CD4-positive, CD25-positive, alpha-beta regulatory T cell (primary cell): ENCODE measurements around the gene GRK1. TPM values are rescaled to one million over a fixed set of nuclear protein-coding genes. Genes with fewer than 3 reads are reported as not detected.

Experiments
- ATAC-seq, 2 donors: fragments of 150-1000 bp; cut with Tn5 transposase; one replicate each; pipeline ENCODE4 v1.10.0; 2021; ENCODE audit warnings: low read depth in 2 of 2, moderate number of reproducible peaks in 2 of 2, moderate library complexity in 1 of 2
- DNase-seq, 3 donors: peaks; one replicate each; pipeline versions ENCODE4 v3.0.0 to v3.0.0-alpha.2; 2012 to 2022; ENCODE audit warnings: mixed read lengths in 1 of 3
- H3K27ac ChIP-seq: one replicate; pipeline ENCODE4 v1.7.0; 2013; ENCODE audit warnings: mild to moderate bottlenecking, low read length; ENCODE audit not compliant: insufficient read depth, poor library complexity, severe bottlenecking
- H3K27me3 ChIP-seq: one replicate; pipeline ENCODE4 v1.7.0; 2013; ENCODE audit warnings: low read length; ENCODE audit not compliant: control insufficient read depth, insufficient read depth
- H3K36me3 ChIP-seq: one replicate; pipeline ENCODE4 v1.7.0; 2013; ENCODE audit warnings: mild to moderate bottlenecking, low read length, moderate library complexity; ENCODE audit not compliant: control insufficient read depth, insufficient read depth
- H3K4me1 ChIP-seq: 2 replicates; pipeline ENCODE4 v1.7.0; 2013; ENCODE audit warnings: mild to moderate bottlenecking, low read length; ENCODE audit not compliant: insufficient read depth, control insufficient read depth, poor library complexity, severe bottlenecking
- H3K4me3 ChIP-seq: one replicate; pipeline ENCODE4 v1.7.0; 2013; ENCODE audit warnings: low read depth, mild to moderate bottlenecking, low read length, moderate library complexity
- H3K9me3 ChIP-seq, 2 experiments: 1 replicate in 1 of 2; 2 replicates in 1 of 2; pipeline ENCODE4 v1.7.0; 2013; ENCODE audit warnings: low read length in 2 of 2, mild to moderate bottlenecking in 1 of 2, moderate library complexity in 1 of 2; ENCODE audit not compliant: control insufficient read depth in 2 of 2
- H3K27ac Mint-ChIP-seq, 3 donors: one replicate each; pipeline ENCODE4 v1.8.0; 2020 to 2022; ENCODE audit warnings: mild to moderate bottlenecking in 3 of 3, mixed read lengths in 3 of 3, moderate library complexity in 2 of 3
- H3K27me3 Mint-ChIP-seq: one replicate; pipeline ENCODE4 v1.8.0; 2022; ENCODE audit warnings: mild to moderate bottlenecking, mixed read lengths
- H3K36me3 Mint-ChIP-seq: one replicate; pipeline ENCODE4 v1.8.0; 2020; ENCODE audit warnings: mixed read lengths
- H3K4me1 Mint-ChIP-seq, 4 donors: one replicate each; pipeline ENCODE4 v1.8.0; 2020 to 2022; ENCODE audit warnings: mixed read lengths in 4 of 4, mild to moderate bottlenecking in 1 of 4
- H3K4me3 Mint-ChIP-seq, 4 donors: one replicate each; pipeline ENCODE4 v1.8.0; 2020 to 2022; ENCODE audit warnings: mild to moderate bottlenecking in 4 of 4, mixed read lengths in 4 of 4, moderate library complexity in 3 of 4
- H3K9me3 Mint-ChIP-seq, 7 donors: one replicate each; pipeline ENCODE4 v1.8.0; 2020 to 2022; ENCODE audit warnings: mixed read lengths in 7 of 7, mild to moderate bottlenecking in 3 of 7, moderate library complexity in 2 of 7
- polyA plus RNA-seq, 4 donors: library from polyadenylated mRNA; unstranded; fragments of 300-500 nt; fragmentation: Illumina TruSeq; gene quantifications; one replicate each; pipeline ENCODE4 v1.2.3, GENCODE V29; 2021
- total RNA-seq: library from RNA; stranded (reverse); gene quantifications from one replicate; pipeline ENCODE4 v1.2.3, GENCODE V29; 2022

GRK1 gene
- total and polyA plus RNA-seq, 5 donors from 2014 or later = not detected

DNA sequence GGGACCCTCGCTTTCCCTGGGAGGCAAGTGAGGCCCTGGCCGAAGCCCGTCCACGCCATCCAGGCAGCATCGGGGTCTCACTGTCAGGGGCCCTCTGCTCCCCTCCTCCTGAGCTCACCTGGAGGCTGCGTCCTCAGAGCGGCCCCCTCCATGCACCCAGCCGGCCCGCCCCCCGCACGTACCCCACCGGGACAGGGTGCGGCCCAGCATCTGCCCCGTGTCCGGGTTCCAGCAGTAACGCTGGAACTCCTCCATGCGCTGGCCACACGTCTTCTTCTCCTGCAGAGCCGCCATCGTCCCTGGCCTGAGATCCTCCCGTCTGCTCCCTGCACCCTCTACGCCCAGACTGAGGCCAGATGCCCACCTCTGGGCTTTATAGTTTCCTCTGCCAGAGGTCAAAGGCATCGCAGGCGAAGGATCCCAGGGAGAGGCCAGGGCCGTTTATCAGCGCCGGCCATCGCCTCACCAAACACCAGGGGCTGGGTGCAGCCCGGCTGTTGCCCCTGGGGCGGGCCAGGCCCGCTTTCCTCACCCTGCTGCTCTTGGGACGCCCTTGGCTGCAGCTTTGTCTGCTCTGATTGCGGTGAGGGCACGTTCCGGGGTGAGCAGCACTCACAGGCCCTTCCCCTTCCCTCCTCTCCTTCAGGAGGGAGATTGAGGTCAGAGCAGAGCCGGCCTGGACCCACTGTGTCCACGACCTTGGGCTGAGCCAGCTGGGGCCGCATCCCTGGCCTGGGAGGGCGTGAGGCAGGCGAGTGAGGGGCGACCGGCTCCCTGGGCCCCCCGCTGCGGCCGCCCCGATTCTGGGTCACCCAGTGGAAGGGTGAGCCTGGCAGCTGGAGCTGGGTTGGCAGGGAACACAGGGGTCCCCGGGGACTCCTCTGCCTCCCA lies 8.9 kb upstream of the GRK1 start, which contains the start of gene ATP4B:
Gene ATP4B, minus strand, starts transcription at position 348 of the 891 bp plus-strand sequence. Its CDS starts 54 bp downstream, at position 294.
- ATAC-seq (no peak), DNase-seq (no peak)
- H3K27me3 ChIP-seq = no peaks in the 10 kb centered on the region
- Mint-ChIP-seq H3K4me3 (no peak within 1 kb of the TSS), H3K9me3 (peaks cover 2 to 15% (median 9%) of the 10 kb centered on the region in 7 donors), H3K27ac (no peak within 1 kb of the TSS), H3K27me3 (peaks cover 10% of the 10 kb centered on the region), H3K36me3 (no peaks in the 10 kb centered on the region), H3K4me1 (no peaks in the 10 kb centered on the region)
- no peaks in the 10 kb centered on the region for H3K4me1 ChIP-seq
- H3K4me3 ChIP-seq = no peak within 1 kb of the TSS
- no peak within 1 kb of the TSS for H3K27ac ChIP-seq
- H3K9me3 ChIP-seq = peaks cover 6 to 7% of the 10 kb centered on the region in 2 experiments
- H3K36me3 ChIP-seq = no peaks in the 10 kb centered on the region

GRCh38 chr13:113658836-113659235 lies 8.2 kb upstream of the GRK1 start:
- Mint-ChIP-seq H3K4me3 (no peak overlapping the region), H3K36me3 (no peaks in the 10 kb centered on the region), H3K27me3 (peaks cover 10% of the 10 kb centered on the region), H3K9me3 (peaks cover 2 to 15% (median 9%) of the 10 kb centered on the region in 7 donors), H3K27ac (no peak overlapping the region), H3K4me1 (no peaks in the 10 kb centered on the region)
- DNase-seq (no peak), ATAC-seq (no peak)
- Histone ChIP-seq H3K27me3 (no peaks in the 10 kb centered on the region), H3K9me3 (peaks cover 6 to 7% of the 10 kb centered on the region in 2 experiments), H3K4me3 (no peak overlapping the region), H3K36me3 (no peaks in the 10 kb centered on the region), H3K27ac (no peak overlapping the region), H3K4me1 (no peaks in the 10 kb centered on the region)

- no peak overlapping the region for H3K4me3 ChIP-seq
- ATAC-seq = no peak
- no peaks in the 10 kb centered on the region for H3K27me3 ChIP-seq
- Mint-ChIP-seq H3K36me3 (no peaks in the 10 kb centered on the region), H3K27ac (no peak overlapping the region), H3K4me3 (no peak overlapping the region), H3K9me3 (peaks cover 2 to 15% (median 9%) of the 10 kb centered on the region in 7 donors), H3K4me1 (no peaks in the 10 kb centered on the region), H3K27me3 (peaks cover 10% of the 10 kb centered on the region)
- peaks cover 6 to 7% of the 10 kb centered on the region in 2 experiments for H3K9me3 ChIP-seq
- no peak overlapping the region for H3K27ac ChIP-seq
- no peaks in the 10 kb centered on the region for H3K36me3 ChIP-seq
- DNase-seq = no peak
- no peaks in the 10 kb centered on the region for H3K4me1 ChIP-seq
Measured at GRCh38 chr13:113659337-113659736, 7.7 kb upstream of the GRK1 start.

DNA sequence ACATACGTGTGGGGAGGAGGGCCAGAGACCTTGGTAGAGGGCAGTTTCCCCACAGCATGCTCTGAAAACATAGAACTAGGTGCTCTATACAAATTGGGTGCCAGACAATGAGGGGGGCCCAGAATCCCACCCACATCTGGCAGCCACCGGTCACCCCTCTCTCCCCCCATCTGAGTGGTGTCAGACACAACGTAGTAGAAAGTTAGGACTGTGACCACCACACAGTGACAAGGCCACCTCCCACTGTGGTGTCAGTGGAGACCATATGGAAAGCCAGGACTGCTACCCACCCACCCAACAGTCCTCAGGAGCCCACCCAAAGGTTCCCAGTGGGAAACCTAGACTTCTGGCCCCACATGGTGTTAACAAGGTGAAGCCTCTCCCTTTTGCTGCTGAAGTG lies 7.0 kb upstream of the GRK1 start:
- DNase-seq = no peak

DNA sequence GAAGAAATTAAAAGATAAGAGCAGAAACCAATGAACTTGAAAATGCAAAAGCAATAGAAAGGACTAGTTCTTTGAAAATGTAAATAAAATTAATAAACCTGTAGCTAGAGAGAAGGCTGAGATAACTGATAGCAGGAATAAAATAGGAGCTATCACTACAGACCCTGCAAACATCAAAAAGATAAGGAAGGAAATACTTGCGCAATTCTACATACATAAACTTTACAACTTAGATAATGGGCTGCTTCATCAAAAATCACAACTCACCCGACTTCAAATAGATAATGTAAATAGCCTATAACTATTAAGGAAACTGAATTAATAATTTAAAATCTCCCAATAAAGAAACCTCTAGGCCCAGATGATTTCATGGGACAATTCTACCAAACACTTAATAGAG lies 5.5 kb upstream of the GRK1 start:
- H3K27me3 ChIP-seq = no peaks in the 10 kb centered on the region
- H3K4me1 Mint-ChIP-seq = no peaks in the 10 kb centered on the region
- peaks cover 2 to 15% (median 9%) of the 10 kb centered on the region in 7 donors for H3K9me3 Mint-ChIP-seq
- H3K4me3 ChIP-seq = no peak overlapping the region
- H3K36me3 ChIP-seq = no peaks in the 10 kb centered on the region
- no peak overlapping the region for H3K27ac Mint-ChIP-seq
- H3K36me3 Mint-ChIP-seq = no peaks in the 10 kb centered on the region
- no peak overlapping the region for H3K4me3 Mint-ChIP-seq
- DNase-seq (no peak), ATAC-seq (no peak)
- peaks cover 6 to 7% of the 10 kb centered on the region in 2 experiments for H3K9me3 ChIP-seq
- no peaks in the 10 kb centered on the region for H3K4me1 ChIP-seq
- H3K27ac ChIP-seq = no peak overlapping the region
- H3K27me3 Mint-ChIP-seq = peaks cover 10% of the 10 kb centered on the region

More for the DNA sequence above, 7.0 kb upstream of the GRK1 start:
- peaks cover 6 to 7% of the 10 kb centered on the region in 2 experiments for H3K9me3 ChIP-seq
- Mint-ChIP-seq H3K4me3 (no peak overlapping the region), H3K27me3 (peaks cover 10% of the 10 kb centered on the region), H3K27ac (no peak overlapping the region), H3K9me3 (peaks cover 2 to 15% (median 9%) of the 10 kb centered on the region in 7 donors), H3K4me1 (no peaks in the 10 kb centered on the region), H3K36me3 (no peaks in the 10 kb centered on the region)
- no peaks in the 10 kb centered on the region for H3K4me1 ChIP-seq
- H3K27ac ChIP-seq = no peak overlapping the region
- ATAC-seq = no peak
- H3K27me3 ChIP-seq = no peaks in the 10 kb centered on the region
- no peak overlapping the region for H3K4me3 ChIP-seq
- H3K36me3 ChIP-seq = no peaks in the 10 kb centered on the region

GRCh38 chr13:113663934-113664333 lies 3.1 kb upstream of the GRK1 start:
- no peak for DNase-seq
- H3K4me1 Mint-ChIP-seq = no peaks in the 10 kb centered on the region

DNA sequence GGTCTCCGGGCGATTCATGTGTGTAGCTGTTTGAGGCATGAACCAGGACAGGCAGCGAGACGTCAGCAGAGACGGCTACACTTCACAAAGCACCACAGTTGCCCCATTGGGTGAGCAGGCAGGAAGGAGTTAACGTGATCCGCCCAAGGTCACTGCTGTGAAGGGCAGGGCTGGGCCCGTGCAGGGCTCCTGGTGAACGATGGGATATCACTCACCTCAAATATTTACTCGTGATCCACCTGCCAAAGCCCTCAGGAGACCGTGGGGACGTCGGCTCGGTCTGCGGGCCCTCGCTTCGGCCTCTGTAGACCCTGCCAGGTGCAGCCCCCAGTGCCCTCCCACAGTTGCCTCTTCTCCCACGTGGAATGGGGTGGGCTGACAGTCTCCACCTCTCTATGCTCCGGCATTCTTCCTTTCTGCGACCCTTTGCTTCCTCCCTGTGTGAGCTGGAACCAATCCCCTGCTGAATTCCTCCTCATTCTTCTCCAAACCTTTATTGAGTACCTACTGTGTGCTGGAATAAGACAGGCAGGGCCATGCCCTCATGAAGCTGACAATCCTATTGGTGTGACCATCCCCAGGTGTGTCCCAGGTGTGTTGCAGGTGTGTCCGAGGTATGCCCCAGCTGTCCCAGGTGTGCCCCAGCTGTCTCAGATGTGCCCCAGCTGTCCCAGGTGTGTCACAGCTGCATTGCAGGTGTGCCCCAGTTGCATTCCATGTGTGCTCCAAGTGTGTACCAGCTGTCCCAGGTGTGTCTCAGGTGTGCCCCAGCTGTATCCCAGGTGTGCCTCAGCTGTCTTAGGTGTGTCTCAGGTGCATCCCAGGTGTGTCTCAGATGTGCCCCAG lies 2.0 kb upstream of the GRK1 start:
- no peak for ATAC-seq
- H3K27ac Mint-ChIP-seq = no peak overlapping the region

More at GRCh38 chr13:113663934-113664333, 3.1 kb upstream of the GRK1 start:
- H3K27ac ChIP-seq = no peak overlapping the region
- H3K4me3 ChIP-seq = no peak overlapping the region
- H3K36me3 Mint-ChIP-seq = no peaks in the 10 kb centered on the region
- H3K27me3 Mint-ChIP-seq = peaks cover 10% of the 10 kb centered on the region
- no peaks in the 10 kb centered on the region for H3K27me3 ChIP-seq
- no peak overlapping the region for H3K4me3 Mint-ChIP-seq
- H3K36me3 ChIP-seq = no peaks in the 10 kb centered on the region
- H3K27ac Mint-ChIP-seq = no peak overlapping the region
- no peaks in the 10 kb centered on the region for H3K4me1 ChIP-seq
- peaks cover 2 to 15% (median 9%) of the 10 kb centered on the region in 7 donors for H3K9me3 Mint-ChIP-seq
- H3K9me3 ChIP-seq = peaks cover 6 to 7% of the 10 kb centered on the region in 2 experiments
- no peak for ATAC-seq

More for the DNA sequence above, 2.0 kb upstream of the GRK1 start:
- Histone ChIP-seq H3K36me3 (no peaks in the 10 kb centered on the region), H3K9me3 (peaks cover 6 to 7% of the 10 kb centered on the region in 2 experiments), H3K27me3 (no peaks in the 10 kb centered on the region), H3K27ac (no peak overlapping the region), H3K4me3 (no peak overlapping the region), H3K4me1 (no peaks in the 10 kb centered on the region)
- Mint-ChIP-seq H3K27me3 (peaks cover 7% of the 10 kb centered on the region), H3K9me3 (peaks cover 2 to 15% (median 9%) of the 10 kb centered on the region in 7 donors), H3K4me3 (no peak overlapping the region), H3K36me3 (no peaks in the 10 kb centered on the region), H3K4me1 (no peaks in the 10 kb centered on the region)
- DNase-seq = no peak
